ENCODE data around the gene ATP13A5.

The ATP13A5 gene

GRCh38 chr3:193253986-193254660 lies 124.4 kb downstream of the ATP13A5 start:
- DNase-seq = no peak

- no peak for DNase-seq
These were observed 128.1 kb downstream of the ATP13A5 start for GRCh38 chr3:193250492-193250891.

- no peak for DNase-seq
These were observed 129.6 kb downstream of the ATP13A5 start for GRCh38 chr3:193248848-193249468.

GRCh38 chr3:193243571-193243970 lies 135.0 kb downstream of the ATP13A5 start:
- no peak for DNase-seq

GRCh38 chr3:193241716-193242115 lies 136.8 kb downstream of the ATP13A5 start:
- peak; percentile 26 for DNase-seq

GRCh38 chr3:193240850-193241706 lies 137.5 kb downstream of the ATP13A5 start, which contains the start of gene PLAAT1:
Gene PLAAT1 (plus strand): TSS chr3:193241222. CDS start chr3:193255651, 14,429 bp downstream.
- DNase-seq = peak; percentile 72

GRCh38 chr3:193240436-193240849 lies 138.1 kb downstream of the ATP13A5 start:
- peak; percentile 8 for DNase-seq

- DNase-seq = no peak
These were observed 141.5 kb downstream of the ATP13A5 start for GRCh38 chr3:193237030-193237429.

GRCh38 chr3:193236599-193236998 lies 142.0 kb downstream of the ATP13A5 start:
- DNase-seq = no peak

GRCh38 chr3:193231201-193231600 lies 147.4 kb downstream of the ATP13A5 start:
- no peak for DNase-seq

GRCh38 chr3:193230610-193231009 lies 147.9 kb downstream of the ATP13A5 start:
- no peak for DNase-seq

- DNase-seq = no peak
These were observed 148.6 kb downstream of the ATP13A5 start for GRCh38 chr3:193229851-193230420.

GRCh38 chr3:193228206-193228605 lies 150.3 kb downstream of the ATP13A5 start:
- no peak for DNase-seq

- no peak for DNase-seq
These were observed 153.0 kb downstream of the ATP13A5 start for GRCh38 chr3:193225302-193226125.

Data from fibroblast of skin of scalp (primary cell).